Fibroblast of lung (primary cell): ENCODE data around the gene SLC28A1. TPM values are rescaled to one million over a fixed set of nuclear protein-coding genes. Genes with fewer than 3 reads are reported as not detected.
A peak's percentile ranks its signal among the peaks of the same experiment; 100 is the strongest.

ENCODE experiments used
- DNase-seq, 2 donors: peaks; one replicate each; pipeline versions ENCODE4 v3.0.0 to v3.0.0-alpha.2; 2010; ENCODE audit warnings: low read depth in 2 of 2
- H2AFZ ChIP-seq: 2 replicates; pipeline ENCODE4 v1.5.1; 2012; ENCODE audit warnings: low read length, control low read depth, inconsistent platforms
- H3K27ac ChIP-seq: 2 replicates; pipeline ENCODE4 v1.5.1; 2011; ENCODE audit warnings: low read length, control low read depth; ENCODE audit not compliant: insufficient read depth
- H3K27me3 ChIP-seq: 2 replicates; pipeline ENCODE4 v1.5.1; 2011; ENCODE audit warnings: mild to moderate bottlenecking, low read length; ENCODE audit not compliant: control insufficient read depth, insufficient read depth
- H3K36me3 ChIP-seq: 2 replicates; pipeline ENCODE4 v1.5.1; 2011; ENCODE audit warnings: low read length; ENCODE audit not compliant: control insufficient read depth, insufficient read depth
- H3K4me1 ChIP-seq: 2 replicates; pipeline ENCODE4 v1.5.1; 2011; ENCODE audit warnings: low read length; ENCODE audit not compliant: control insufficient read depth, insufficient read depth; ENCODE audit errors: extremely low read depth
- H3K4me2 ChIP-seq: 2 replicates; pipeline ENCODE4 v1.5.1; 2011; ENCODE audit warnings: low read length, control low read depth; ENCODE audit not compliant: insufficient read depth; ENCODE audit errors: extremely low read depth
- H3K4me3 ChIP-seq, 4 experiments: fragments of 200-600 bp in 1 of 4; sonication (generic) in 1 of 4; replicated peaks in 1 of 4; 2 replicates each; pipeline ENCODE4 v1.5.1; 2011 to 2016; ENCODE audit warnings: low read length in 4 of 4, low read depth in 3 of 4, mild to moderate bottlenecking in 3 of 4, control low read depth in 2 of 4, inconsistent platforms in 1 of 4, mixed read lengths in 1 of 4; ENCODE audit not compliant: insufficient read depth in 1 of 4; ENCODE audit errors: control extremely low read depth in 1 of 4
- H3K79me2 ChIP-seq: 2 replicates; pipeline ENCODE4 v1.5.1; 2012; ENCODE audit warnings: mild to moderate bottlenecking, low read length, inconsistent platforms; ENCODE audit not compliant: control insufficient read depth, insufficient read depth
- H3K9ac ChIP-seq: 2 replicates; pipeline ENCODE4 v1.5.1; 2011; ENCODE audit warnings: mild to moderate bottlenecking, low read length, control low read depth; ENCODE audit not compliant: insufficient read depth
- H3K9me3 ChIP-seq: 2 replicates; pipeline ENCODE4 v1.5.1; 2012; ENCODE audit warnings: low read depth, low read length; ENCODE audit not compliant: control insufficient read depth, insufficient read depth
- H4K20me1 ChIP-seq: 2 replicates; pipeline ENCODE4 v1.5.1; 2011; ENCODE audit warnings: low read length; ENCODE audit not compliant: control insufficient read depth, insufficient read depth; ENCODE audit errors: extremely low read depth
- CTCF ChIP-seq, 2 donors: IDR thresholded peaks in 1 of 2; conservative IDR thresholded peaks in 1 of 2; 1 replicate in 1 of 2; 2 replicates in 1 of 2; pipeline ENCODE4 v1.5.1; 2011 to 2012; ENCODE audit warnings: low read length in 2 of 2, control low read depth in 1 of 2, inconsistent platforms in 1 of 2, low read depth in 1 of 2, mild to moderate bottlenecking in 1 of 2
- EZH2 ChIP-seq: IDR thresholded peaks from 2 replicates; pipeline ENCODE4 v1.5.1; 2012; ENCODE audit warnings: low read length, control low read depth, mild to moderate bottlenecking; ENCODE audit errors: missing control alignments
- polyA plus RNA-seq, 2 donors: library from polyadenylated mRNA; depleted of rRNA in 1 of 2; stranded (reverse) in 1 of 2; unstranded in 1 of 2; fragments of >200 nt; gene quantifications; 2 replicates each; pipeline ENCODE4 v1.2.1, GENCODE V29; 2011 to 2012; ENCODE audit warnings: missing spikeins in 1 of 2
- total RNA-seq: library from RNA; depleted of rRNA; stranded (reverse); fragments of >200 nt; gene quantifications from 2 replicates; pipeline ENCODE4 v1.2.1, GENCODE V29; 2014

SLC28A1 gene
- total and polyA plus RNA-seq, 2 donors (not counting 1 experiment from before 2014, with no cell fraction given): not detected

GRCh38 chr15:84840255-84840654, 44.2 kb upstream of the SLC28A1 start:
- Histone ChIP-seq H3K79me2 (no peaks in the 10 kb centered on the region), H3K9me3 (no peaks in the 10 kb centered on the region), H3K36me3 (no peaks in the 10 kb centered on the region), H3K4me1 (peaks cover 4% of the 10 kb centered on the region), H4K20me1 (no peaks in the 10 kb centered on the region), H3K9ac (no peak overlapping the region), H3K27ac (no peak overlapping the region), H3K4me3 (no peak overlapping the region), H2AFZ (no peak overlapping the region), H3K4me2 (no peak overlapping the region), H3K27me3 (peaks cover 8% of the 10 kb centered on the region)
- DNase-seq: no peak
- TF ChIP-seq EZH2: no peak
- TF ChIP-seq CTCF (conservative IDR thresholded peaks at IDR 0.05 in 1 of 2, IDR thresholded peaks at IDR 0.05 in 1 of 2; ENCODE audit: low read depth in 1 of 2, low read length in 2 of 2): no peak

GRCh38 chr15:84840741-84841429, 43.6 kb upstream of the SLC28A1 start:
- Histone ChIP-seq H3K79me2 (no peaks in the 10 kb centered on the region), H3K4me1 (peaks cover 4% of the 10 kb centered on the region), H4K20me1 (no peaks in the 10 kb centered on the region), H3K4me2 (no peak overlapping the region), H3K27me3 (peaks cover 8% of the 10 kb centered on the region), H3K9me3 (no peaks in the 10 kb centered on the region), H3K36me3 (no peaks in the 10 kb centered on the region), H3K9ac (no peak overlapping the region), H2AFZ (no peak overlapping the region), H3K4me3 (no peak overlapping the region), H3K27ac (no peak overlapping the region)
- DNase-seq: peak; percentile 50 to 63
- TF ChIP-seq CTCF (conservative IDR thresholded peaks at IDR 0.05 in 1 of 2, IDR thresholded peaks at IDR 0.05 in 1 of 2; ENCODE audit: low read depth in 1 of 2, low read length in 2 of 2): no peak
- TF ChIP-seq EZH2: no peak

- H3K27ac ChIP-seq: no peak overlapping the region
- DNase-seq: no peak
- no peaks in the 10 kb centered on the region for H3K36me3 ChIP-seq
- H3K9ac ChIP-seq: no peak overlapping the region
- TF ChIP-seq EZH2 (no peak), CTCF (conservative IDR thresholded peaks at IDR 0.05 in 1 of 2, IDR thresholded peaks at IDR 0.05 in 1 of 2; ENCODE audit: low read depth in 1 of 2, low read length in 2 of 2) (no peak)
- no peak overlapping the region for H3K4me2 ChIP-seq
- no peak overlapping the region for H3K4me3 ChIP-seq
- H3K27me3 ChIP-seq: no peaks in the 10 kb centered on the region
- no peaks in the 10 kb centered on the region for H3K79me2 ChIP-seq
- no peak overlapping the region for H2AFZ ChIP-seq
- H3K9me3 ChIP-seq: no peaks in the 10 kb centered on the region
- H4K20me1 ChIP-seq: no peaks in the 10 kb centered on the region
- peaks cover 4% of the 10 kb centered on the region for H3K4me1 ChIP-seq
Observed at GRCh38 chr15:84842781-84843180, 41.7 kb upstream of the SLC28A1 start.
